K562 (cell line): ENCODE data around the gene INS. TPM values are rescaled to one million over a fixed set of nuclear protein-coding genes. Genes with fewer than 3 reads are reported as not detected.

Source experiments
- ATAC-seq: fragments of 200-7000 bp; cut with Tn5 transposase; 3 replicates; pipeline ENCODE4 v1.9.1; 2020; ENCODE audit warnings: moderate library complexity
- BruUV-seq: library from RNA; stranded (reverse); fragments of 400-500 nt; replicated peaks from 2 replicates; lab custom pipeline; 2021; lab: Mats Ljungman, UMichigan
- CTCF ChIA-PET: fragments of 300-600 bp; formaldehyde crosslinking; extraction: SDS; loops from one replicate; lab custom pipeline; 2021; ENCODE audit warnings: low intra/inter-chr PET ratio; lab: Yijun Ruan, JAX
- POLR2A ChIA-PET: fragments of 300-600, 350-650 bp; sonication (Branson Sonifier 250); formaldehyde crosslinking; extraction: SDS; loops from one replicate; lab custom pipeline; 2021; ENCODE audit warnings: antibody characterized with exemption, inconsistent platforms; lab: Yijun Ruan, JAX
- DNase-seq, 4 experiments: peaks; one replicate each; pipeline versions ENCODE4 v3.0.0 to v3.0.0-alpha.2; 2011 to 2018; ENCODE audit warnings: low spot score in 3 of 4, mixed read lengths in 3 of 4; ENCODE audit errors: extremely low read depth in 1 of 4
- FAIRE-seq: peaks from 2 replicates; lab custom pipeline; 2011; peaks lifted over from hg19 to GRCh38; lab: Jason Lieb, UNC
- H2AFZ ChIP-seq: 2 replicates; pipeline ENCODE4 v1.6.0; 2011; ENCODE audit warnings: low read depth, low read length, control low read depth, inconsistent platforms
- H3K27ac ChIP-seq: fragments of 200-600 bp; 3 replicates; pipeline ENCODE4 v1.8.0; 2011; ENCODE audit warnings: low read depth, mild to moderate bottlenecking, control low read depth, inconsistent platforms, low read length, moderate library complexity, mixed read lengths; ENCODE audit errors: extremely low read depth
- H3K27me3 ChIP-seq, 2 experiments: fragments of 300-600 bp in 1 of 2; 2 replicates in 1 of 2; 3 replicates in 1 of 2; pipeline versions ENCODE4 v1.6.0 to v1.8.0; 2011; ENCODE audit warnings: inconsistent platforms in 2 of 2, low read length in 2 of 2, mild to moderate bottlenecking in 1 of 2, mixed read lengths in 1 of 2, moderate library complexity in 1 of 2; ENCODE audit not compliant: control insufficient read depth in 2 of 2, insufficient read depth in 2 of 2
- H3K36me3 ChIP-seq: fragments of 300-600 bp; 3 replicates; pipeline ENCODE4 v1.8.0; 2011; ENCODE audit warnings: mild to moderate bottlenecking, low read length, inconsistent platforms; ENCODE audit not compliant: control insufficient read depth, insufficient read depth
- H3K4me1 ChIP-seq, 2 experiments: fragments of 200-600 bp in 1 of 2; replicated peaks in 1 of 2; 2 replicates in 1 of 2; 3 replicates in 1 of 2; pipeline versions ENCODE4 v1.5.1 to v1.8.0; 2011; ENCODE audit warnings: inconsistent platforms in 2 of 2, low read length in 2 of 2, mild to moderate bottlenecking in 1 of 2, mixed read lengths in 1 of 2, moderate library complexity in 1 of 2; ENCODE audit not compliant: control insufficient read depth in 2 of 2, insufficient read depth in 2 of 2
- H3K4me2 ChIP-seq: 2 replicates; pipeline ENCODE4 v1.6.1; 2011; ENCODE audit warnings: low read length, control low read depth, inconsistent platforms, mixed read lengths; ENCODE audit not compliant: insufficient read depth
- H3K4me3 ChIP-seq: fragments of 200-600 bp; sonication (generic), shearing (Covaris generic); 2 replicates; pipeline ENCODE4 v1.5.1; 2016; ENCODE audit warnings: control low read depth, inconsistent platforms
- H3K79me2 ChIP-seq: fragments of 200-600 bp; 3 replicates; pipeline ENCODE4 v1.8.0; 2011; ENCODE audit warnings: low read length, inconsistent platforms; ENCODE audit not compliant: control insufficient read depth, insufficient read depth
- H3K9ac ChIP-seq, 2 experiments: 2 replicates each; pipeline versions ENCODE4 v1.6.0 to v1.6.1; 2011; ENCODE audit warnings: low read depth in 2 of 2, low read length in 2 of 2, control low read depth in 1 of 2, inconsistent platforms in 1 of 2, mild to moderate bottlenecking in 1 of 2, mixed read lengths in 1 of 2; ENCODE audit not compliant: insufficient read depth in 1 of 2
- H3K9me1 ChIP-seq: one replicate; pipeline ENCODE4 v1.6.0; 2011; ENCODE audit warnings: inconsistent platforms, mild to moderate bottlenecking, low read length, moderate library complexity; ENCODE audit not compliant: control insufficient read depth, insufficient read depth
- H3K9me3 ChIP-seq: replicated peaks from 2 replicates; pipeline ENCODE4 v1.5.1; 2011; ENCODE audit warnings: low read depth, low read length, inconsistent platforms; ENCODE audit not compliant: control insufficient read depth, insufficient read depth
- H4K20me1 ChIP-seq: replicated peaks from 2 replicates; pipeline ENCODE4 v1.6.1; 2011; ENCODE audit warnings: low read length, inconsistent platforms, mixed read lengths; ENCODE audit not compliant: control insufficient read depth, insufficient read depth
- BRD4 ChIP-seq: fragments of 200-600 bp; sonication (generic); IDR thresholded peaks from 2 replicates; pipeline ENCODE4 v1.6.1; 2017; ENCODE audit warnings: inconsistent platforms
- CREB1 ChIP-seq, 2 experiments: sonication (generic) in 1 of 2; formaldehyde crosslinking in 1 of 2; IDR thresholded peaks; 2 replicates each; pipeline versions ENCODE4 v1.6.1 to v1.8.0; 2012 to 2022; ENCODE audit warnings: inconsistent platforms in 1 of 2, mild to moderate bottlenecking in 1 of 2, missing genetic modification reagents in 1 of 2, moderate library complexity in 1 of 2
- FOXA1 ChIP-seq: fragments of 450-650 bp; IDR thresholded peaks from 2 replicates; pipeline ENCODE4 v1.6.1; 2016; ENCODE audit warnings: mild to moderate bottlenecking, borderline replicate concordance
- RAD51 ChIP-seq: fragments of 450-650 bp; IDR thresholded peaks from 2 replicates; pipeline ENCODE4 v1.7.1; 2016; ENCODE audit warnings: low read depth, mild to moderate bottlenecking, borderline replicate concordance
- RBM34 ChIP-seq: fragments of 200-400 bp; formaldehyde crosslinking; IDR thresholded peaks from 2 replicates; pipeline ENCODE4 v1.6.1; 2018; ENCODE audit warnings: low read length, borderline replicate concordance; ENCODE audit not compliant: insufficient read depth
- ZFP1 ChIP-seq: fragments of 450-650 bp; formaldehyde crosslinking; IDR thresholded peaks from 2 replicates; pipeline ENCODE4 v1.4.0; 2020; ENCODE audit warnings: mild to moderate bottlenecking, mixed read lengths
- ZNF316 ChIP-seq: fragments of 450-650 bp; IDR thresholded peaks from 2 replicates; pipeline ENCODE4 v1.6.1; 2016
- WGBS: fragments of 100-300 bp; shearing (Covaris generic); methylation state at CpG from one replicate; pipeline ENCODE4 v1.1.6; 2016; ENCODE audit warnings: low coverage, mixed read lengths; ENCODE audit not compliant: insufficient coverage; ENCODE audit errors: missing lambda C conversion rate; 5-methylcytosine and 5-hydroxymethylcytosine counted together
- in situ Hi-C: fragments of 300-500 bp; cut with MboI; formaldehyde crosslinking; loops from 4 replicates; pipeline ENCODE4 v1.15.0; 2018; ENCODE audit warnings: inconsistent platforms, mixed read lengths
- intact Hi-C: fragments of 100-400 bp; cut with micrococcal nuclease; formaldehyde crosslinking; loops from 2 replicates; pipeline ENCODE4 v1.14.2; 2022
- polyA plus RNA-seq, 8 experiments: library from polyadenylated mRNA; depleted of rRNA in 4 of 8; stranded (reverse) in 5 of 8; unstranded in 3 of 8; fragments of >200 nt; fragmentation: Nextera tagmentation in 2 of 8; fragmentation: Illumina TruSeq in 1 of 8; extraction: Ambion mirVana in 2 of 8; extraction: Trizol in 1 of 8; gene quantifications; 2 replicates each; pipeline versions ENCODE4 v1.2.1 to v1.2.3, GENCODE V29; 2011 to 2014; ENCODE audit warnings: inconsistent platforms in 1 of 8, missing spikeins in 1 of 8
- total RNA-seq, 7 experiments: library from RNA; depleted of rRNA in 6 of 7; stranded (reverse); fragments of >200 nt in 6 of 7; fragmentation: Illumina TruSeq in 2 of 7; extraction: Trizol in 2 of 7; gene quantifications; 2 replicates each; pipeline versions ENCODE4 v1.2.1 to v1.2.3, GENCODE V29; 2011 to 2021; ENCODE audit warnings: low replicate concordance in 1 of 7
- TF ChIP-seq, protein P1 (sequence below), 3 experiments: fragments of 200-800 bp in 1 of 3; fragments of 250-450 bp in 1 of 3; fragments of 450-650 bp in 1 of 3; sonication (Bioruptor Pico) in 1 of 3; sonication (Bioruptor generic) in 1 of 3; formaldehyde crosslinking in 1 of 3; IDR thresholded peaks; 2 replicates each; pipeline versions ENCODE4 v1.6.1 to v1.8.0; 2016 to 2022; ENCODE audit warnings: mild to moderate bottlenecking in 2 of 3, missing genetic modification characterization in 2 of 3, missing compliant biosample characterization in 1 of 3, moderate library complexity in 1 of 3
- TF ChIP-seq, protein P2 (sequence below): IDR thresholded peaks from 3 replicates; pipeline ENCODE4 v1.6.1; 2011; ENCODE audit warnings: borderline replicate concordance, mild to moderate bottlenecking, moderate library complexity; ENCODE audit not compliant: insufficient read length; ENCODE audit errors: extremely low read depth
- TF ChIP-seq, protein P3 (sequence below): sonication (generic); formaldehyde crosslinking; IDR thresholded peaks from 2 replicates; pipeline ENCODE4 v1.8.0; 2022; ENCODE audit warnings: mild to moderate bottlenecking, missing genetic modification reagents, borderline replicate concordance

Gene INS
- total and polyA plus RNA-seq, 9 of the 15 experiments (the other 6 are each of a cell fraction or from before 2014, with no cell fraction given): not detected

DNA sequence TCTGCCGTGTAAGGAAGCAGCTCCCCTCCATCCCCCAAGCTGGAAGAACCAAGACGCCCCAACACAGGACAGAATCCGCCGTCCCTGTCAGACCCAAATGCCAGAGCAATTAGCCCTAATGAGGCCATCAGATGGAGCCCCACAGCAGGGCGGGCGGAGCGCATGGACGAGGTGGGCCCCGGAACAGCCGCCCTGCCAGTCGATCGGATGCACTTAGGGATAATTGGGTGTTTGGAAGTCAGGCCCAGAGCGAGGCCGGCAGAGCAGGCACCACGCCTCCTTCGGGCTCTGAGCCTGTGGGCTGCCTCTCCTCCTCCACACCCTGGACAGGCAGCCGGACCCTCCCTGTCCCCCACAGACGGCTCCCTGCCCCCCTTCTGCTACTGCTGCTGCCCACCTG lies 16.1 kb upstream of the INS start:
- no TSS peak for BruUV-seq
- intact Hi-C loops: no loop called here
- Histone ChIP-seq H3K79me2 (no peaks in the 10 kb centered on the region), H3K27ac (no peak overlapping the region), H3K9ac (no peak overlapping the region), H3K27me3 (peaks cover 12 to 58% of the 10 kb centered on the region in 2 experiments; a peak in 4 of 5 replicates), H3K9me3 (no peaks in the 10 kb centered on the region; the same call in 1 of the 2 replicates), H2AFZ (no peak overlapping the region), H3K4me3 (no peak overlapping the region), H3K4me2 (no peak overlapping the region), H3K36me3 (no peaks in the 10 kb centered on the region), H3K4me1 (peaks cover 0 to 8% of the 10 kb centered on the region in 2 experiments; a peak in 2 of 5 replicates), H4K20me1 (no peaks in the 10 kb centered on the region; the same call in none of the 2 replicates), H3K9me1 (no peaks in the 10 kb centered on the region)
- no peak for ATAC-seq
- in situ Hi-C loops: no loop called here
- no peak for DNase-seq
- CTCF ChIA-PET: no interaction called here
- 3% methylated on average over 11 of the region's 18 CpGs for WGBS
- POLR2A ChIA-PET: no interaction called here
- no peak for FAIRE-seq
- TF ChIP-seq, protein P1, sequence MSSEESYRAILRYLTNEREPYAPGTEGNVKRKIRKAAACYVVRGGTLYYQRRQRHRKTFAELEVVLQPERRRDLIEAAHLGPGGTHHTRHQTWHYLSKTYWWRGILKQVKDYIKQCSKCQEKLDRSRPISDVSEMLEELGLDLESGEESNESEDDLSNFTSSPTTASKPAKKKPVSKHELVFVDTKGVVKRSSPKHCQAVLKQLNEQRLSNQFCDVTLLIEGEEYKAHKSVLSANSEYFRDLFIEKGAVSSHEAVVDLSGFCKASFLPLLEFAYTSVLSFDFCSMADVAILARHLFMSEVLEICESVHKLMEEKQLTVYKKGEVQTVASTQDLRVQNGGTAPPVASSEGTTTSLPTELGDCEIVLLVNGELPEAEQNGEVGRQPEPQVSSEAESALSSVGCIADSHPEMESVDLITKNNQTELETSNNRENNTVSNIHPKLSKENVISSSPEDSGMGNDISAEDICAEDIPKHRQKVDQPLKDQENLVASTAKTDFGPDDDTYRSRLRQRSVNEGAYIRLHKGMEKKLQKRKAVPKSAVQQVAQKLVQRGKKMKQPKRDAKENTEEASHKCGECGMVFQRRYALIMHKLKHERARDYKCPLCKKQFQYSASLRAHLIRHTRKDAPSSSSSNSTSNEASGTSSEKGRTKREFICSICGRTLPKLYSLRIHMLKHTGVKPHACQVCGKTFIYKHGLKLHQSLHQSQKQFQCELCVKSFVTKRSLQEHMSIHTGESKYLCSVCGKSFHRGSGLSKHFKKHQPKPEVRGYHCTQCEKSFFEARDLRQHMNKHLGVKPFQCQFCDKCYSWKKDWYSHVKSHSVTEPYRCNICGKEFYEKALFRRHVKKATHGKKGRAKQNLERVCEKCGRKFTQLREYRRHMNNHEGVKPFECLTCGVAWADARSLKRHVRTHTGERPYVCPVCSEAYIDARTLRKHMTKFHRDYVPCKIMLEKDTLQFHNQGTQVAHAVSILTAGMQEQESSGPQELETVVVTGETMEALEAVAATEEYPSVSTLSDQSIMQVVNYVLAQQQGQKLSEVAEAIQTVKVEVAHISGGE (CRISPR knock-in tag; IDR thresholded peaks at IDR 0.05): no peak
- TF ChIP-seq, protein P2, sequence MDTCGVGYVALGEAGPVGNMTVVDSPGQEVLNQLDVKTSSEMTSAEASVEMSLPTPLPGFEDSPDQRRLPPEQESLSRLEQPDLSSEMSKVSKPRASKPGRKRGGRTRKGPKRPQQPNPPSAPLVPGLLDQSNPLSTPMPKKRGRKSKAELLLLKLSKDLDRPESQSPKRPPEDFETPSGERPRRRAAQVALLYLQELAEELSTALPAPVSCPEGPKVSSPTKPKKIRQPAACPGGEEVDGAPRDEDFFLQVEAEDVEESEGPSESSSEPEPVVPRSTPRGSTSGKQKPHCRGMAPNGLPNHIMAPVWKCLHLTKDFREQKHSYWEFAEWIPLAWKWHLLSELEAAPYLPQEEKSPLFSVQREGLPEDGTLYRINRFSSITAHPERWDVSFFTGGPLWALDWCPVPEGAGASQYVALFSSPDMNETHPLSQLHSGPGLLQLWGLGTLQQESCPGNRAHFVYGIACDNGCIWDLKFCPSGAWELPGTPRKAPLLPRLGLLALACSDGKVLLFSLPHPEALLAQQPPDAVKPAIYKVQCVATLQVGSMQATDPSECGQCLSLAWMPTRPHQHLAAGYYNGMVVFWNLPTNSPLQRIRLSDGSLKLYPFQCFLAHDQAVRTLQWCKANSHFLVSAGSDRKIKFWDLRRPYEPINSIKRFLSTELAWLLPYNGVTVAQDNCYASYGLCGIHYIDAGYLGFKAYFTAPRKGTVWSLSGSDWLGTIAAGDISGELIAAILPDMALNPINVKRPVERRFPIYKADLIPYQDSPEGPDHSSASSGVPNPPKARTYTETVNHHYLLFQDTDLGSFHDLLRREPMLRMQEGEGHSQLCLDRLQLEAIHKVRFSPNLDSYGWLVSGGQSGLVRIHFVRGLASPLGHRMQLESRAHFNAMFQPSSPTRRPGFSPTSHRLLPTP: no peak
- TF ChIP-seq, protein P3, sequence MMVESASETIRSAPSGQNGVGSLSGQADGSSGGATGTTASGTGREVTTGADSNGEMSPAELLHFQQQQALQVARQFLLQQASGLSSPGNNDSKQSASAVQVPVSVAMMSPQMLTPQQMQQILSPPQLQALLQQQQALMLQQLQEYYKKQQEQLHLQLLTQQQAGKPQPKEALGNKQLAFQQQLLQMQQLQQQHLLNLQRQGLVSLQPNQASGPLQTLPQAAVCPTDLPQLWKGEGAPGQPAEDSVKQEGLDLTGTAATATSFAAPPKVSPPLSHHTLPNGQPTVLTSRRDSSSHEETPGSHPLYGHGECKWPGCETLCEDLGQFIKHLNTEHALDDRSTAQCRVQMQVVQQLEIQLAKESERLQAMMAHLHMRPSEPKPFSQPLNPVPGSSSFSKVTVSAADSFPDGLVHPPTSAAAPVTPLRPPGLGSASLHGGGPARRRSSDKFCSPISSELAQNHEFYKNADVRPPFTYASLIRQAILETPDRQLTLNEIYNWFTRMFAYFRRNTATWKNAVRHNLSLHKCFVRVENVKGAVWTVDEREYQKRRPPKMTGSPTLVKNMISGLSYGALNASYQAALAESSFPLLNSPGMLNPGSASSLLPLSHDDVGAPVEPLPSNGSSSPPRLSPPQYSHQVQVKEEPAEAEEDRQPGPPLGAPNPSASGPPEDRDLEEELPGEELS: no peak
- TF ChIP-seq BRD4 (no peak), ZNF316 (no peak), CREB1 (IDR thresholded peaks at IDR 0.05) (no peak), CREB1 (CRISPR knock-in tag; IDR thresholded peaks at IDR 0.05) (no peak), FOXA1 (no peak), ZFP1 (no peak), RBM34 (no peak), RAD51 (no peak)
